GM18907 (cell line): Measurements from ENCODE around the gene TNRC6A.
A peak's percentile ranks its signal among the peaks of the same experiment; 100 is the strongest.
"Not testable (repeated sequence)": the region's sequence is repeated elsewhere in the genome, so short reads cannot be mapped to it uniquely, and the experiment has no call there.

Source experiments
- ATAC-seq: cut with Tn5 transposase; IDR thresholded peaks from one replicate; pipeline ENCODE4 v1.9.1; 2021; ENCODE audit warnings: mild to moderate bottlenecking, moderate library complexity; ENCODE audit not compliant: unreplicated experiment

Gene TNRC6A

DNA sequence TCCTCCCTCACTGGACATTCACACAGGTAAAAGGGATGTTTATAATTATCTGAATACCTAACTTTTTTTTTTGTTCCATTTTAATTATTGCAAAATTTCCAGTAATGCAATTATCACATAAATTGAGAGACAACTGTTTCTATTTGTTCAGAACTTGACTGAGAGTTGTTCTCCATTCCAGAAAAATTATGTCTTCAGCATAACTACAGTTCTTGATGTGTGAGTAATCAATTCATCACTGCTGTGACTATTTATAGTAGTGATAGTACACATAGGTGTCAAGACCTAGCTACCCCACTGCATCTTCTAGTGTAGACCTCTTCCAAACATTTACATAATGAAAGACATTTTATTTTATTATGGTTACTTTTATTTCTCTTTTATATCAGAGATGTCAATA, 5.8 kb upstream of the TNRC6A start:
- no peak for ATAC-seq

DNA sequence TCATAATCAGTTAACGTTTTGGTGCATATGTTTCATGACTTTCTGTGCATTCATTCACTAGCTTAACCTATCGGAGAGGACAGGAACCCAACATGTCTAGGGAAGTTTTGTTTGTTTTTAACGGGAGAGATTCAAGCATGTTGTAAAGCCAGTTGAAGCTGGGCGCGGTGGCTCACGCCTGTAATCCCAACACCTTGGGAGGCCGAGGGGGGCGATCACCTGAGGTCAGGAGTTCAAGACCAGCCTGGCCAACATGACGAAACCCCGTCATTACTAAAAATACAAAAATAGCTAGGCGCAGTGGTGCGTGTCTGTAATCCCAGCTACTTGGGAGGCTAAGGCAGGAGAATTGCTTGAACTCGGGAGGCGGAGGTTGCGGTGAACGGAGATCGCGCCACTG, 1.4 kb upstream of the TNRC6A start:
- ATAC-seq: no peak

- peak; percentile 3 for ATAC-seq
Measured at GRCh38 chr16:24728891-24729242, 584 bp upstream of the TNRC6A start.

DNA sequence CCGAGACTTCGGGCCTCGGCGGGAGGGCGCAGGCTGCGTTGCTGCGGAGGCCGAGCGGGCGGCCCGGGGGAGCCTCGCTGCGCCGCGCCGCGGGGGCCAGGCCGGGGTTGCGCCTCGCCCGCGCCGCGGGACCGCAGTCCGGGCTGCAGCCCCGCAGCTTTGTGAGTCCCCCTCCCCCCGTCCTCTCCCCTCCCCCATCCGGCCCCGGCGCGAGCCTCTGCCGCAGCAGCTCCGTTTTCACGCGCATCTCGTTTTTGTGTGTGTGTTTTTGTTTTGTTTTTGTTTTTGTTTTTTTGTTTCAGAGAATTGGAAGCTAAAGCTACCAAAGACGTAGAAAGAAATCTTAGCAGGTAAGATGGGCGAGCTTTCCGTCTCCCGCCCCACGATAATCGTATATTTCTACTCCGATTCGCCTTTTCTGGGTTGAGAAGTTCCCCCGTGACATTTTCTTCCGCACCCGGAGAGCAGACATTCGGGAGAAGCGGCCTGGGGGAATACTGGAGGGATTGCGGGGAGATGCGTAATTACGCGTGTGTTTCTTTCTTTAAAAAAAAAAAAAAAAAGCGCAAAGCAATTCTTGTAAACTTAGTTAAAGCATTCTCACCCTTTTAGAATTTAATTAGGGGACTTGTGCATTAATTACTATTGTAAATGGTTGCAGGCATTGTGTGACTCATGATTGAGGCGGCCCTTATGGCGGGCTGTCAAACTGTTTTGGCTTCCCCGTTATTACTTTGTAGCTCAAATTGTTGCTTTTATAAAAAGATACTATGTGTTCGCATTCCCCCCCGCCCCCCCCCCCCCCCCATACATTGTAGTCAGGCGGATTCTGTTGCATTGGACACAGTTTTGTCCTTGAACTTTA, 732 bp downstream of the TNRC6A start:
- peak; percentile 38 for ATAC-seq

- ATAC-seq: no peak
Measured at GRCh38 chr16:24730914-24731313, 1.5 kb downstream of the TNRC6A start.

- ATAC-seq: no peak
Measured at GRCh38 chr16:24731722-24732419, 2.4 kb downstream of the TNRC6A start.

DNA sequence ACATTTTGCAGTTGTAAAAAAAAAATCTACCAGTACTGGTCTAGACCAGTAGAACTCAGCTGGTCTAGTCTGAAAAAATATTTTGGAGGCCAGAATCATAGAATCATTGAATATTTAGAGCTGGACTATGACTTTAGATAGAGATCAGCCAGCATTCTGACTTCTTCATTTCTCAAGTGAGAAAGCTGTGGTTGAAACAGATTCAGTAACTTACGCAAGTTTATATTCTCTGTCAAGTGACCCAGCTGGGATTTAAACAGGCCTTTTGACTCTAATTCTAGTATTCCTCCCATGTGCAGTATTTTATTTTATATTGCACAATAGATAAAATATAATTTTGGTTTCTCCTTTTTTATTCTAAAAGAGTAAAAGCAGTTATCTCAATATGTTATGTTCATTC, 4.9 kb downstream of the TNRC6A start:
- ATAC-seq: no peak

DNA sequence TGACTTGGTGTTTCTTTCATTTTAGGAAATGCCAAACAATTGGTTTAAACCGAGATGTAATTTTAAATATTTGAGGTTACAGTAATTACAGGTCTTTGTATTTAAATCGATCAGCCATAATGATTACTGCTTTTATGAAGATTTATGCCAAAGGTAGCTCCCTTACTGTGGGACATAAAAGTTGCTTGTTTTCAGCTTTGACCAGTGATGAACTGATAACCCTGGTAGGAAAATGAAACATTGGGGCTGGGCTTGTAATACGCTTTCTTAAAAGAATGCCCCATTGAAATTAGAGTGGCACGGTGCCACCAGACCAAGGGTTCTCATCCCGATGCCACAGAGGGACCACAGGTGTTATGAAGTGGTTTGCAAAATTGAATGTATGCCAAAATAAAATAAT, 7.3 kb downstream of the TNRC6A start:
- ATAC-seq: no peak

GRCh38 chr16:24737391-24737871, 8.0 kb downstream of the TNRC6A start:
- no peak for ATAC-seq

GRCh38 chr16:24737916-24738594, 8.6 kb downstream of the TNRC6A start:
- no peak for ATAC-seq

DNA sequence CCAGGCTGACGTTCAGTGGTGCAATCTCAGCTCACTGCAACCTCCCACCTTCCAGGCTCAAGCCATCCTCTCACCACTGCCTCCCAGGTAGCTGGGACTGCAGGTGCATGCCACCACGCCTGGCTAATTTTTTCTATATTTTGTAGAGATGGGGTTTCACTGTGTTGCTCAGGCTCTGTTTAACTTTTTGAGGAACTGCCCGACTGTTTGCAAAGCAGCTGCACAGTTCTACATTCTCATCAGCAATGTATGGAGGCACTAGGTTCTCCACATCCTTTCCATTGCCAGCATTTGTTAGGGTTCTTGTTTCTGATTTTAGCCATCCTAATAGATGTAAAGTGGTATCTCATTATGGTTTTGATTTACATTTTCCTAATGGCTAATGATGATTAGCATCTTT, 9.4 kb downstream of the TNRC6A start:
- no peak for ATAC-seq

DNA sequence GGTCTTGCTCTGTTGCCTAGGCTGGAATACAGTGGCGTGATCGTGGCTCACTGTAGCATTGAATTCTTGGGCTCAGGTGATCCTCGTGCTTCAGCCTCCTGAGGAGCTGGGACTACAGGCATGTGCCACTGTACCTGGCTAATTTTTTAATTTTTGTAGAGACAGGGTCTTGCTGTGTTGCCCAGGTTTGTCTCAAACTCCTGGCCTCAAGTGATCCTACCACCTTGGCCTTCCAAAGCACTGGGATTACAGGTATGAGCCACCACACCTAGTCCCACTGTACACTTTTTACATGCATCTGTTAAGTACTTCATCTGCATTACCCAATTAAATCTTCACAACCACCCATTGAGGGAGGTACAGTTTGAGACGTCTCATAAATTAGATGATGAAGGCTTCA, 12.4 kb downstream of the TNRC6A start:
- no peak for ATAC-seq

- not testable (repeated sequence) for ATAC-seq
Measured at GRCh38 chr16:24742610-24743009, 13.2 kb downstream of the TNRC6A start.

- ATAC-seq: no peak
Measured at GRCh38 chr16:24745391-24745790, 15.9 kb downstream of the TNRC6A start.

GRCh38 chr16:24745791-24746190, 16.3 kb downstream of the TNRC6A start:
- no peak for ATAC-seq

DNA sequence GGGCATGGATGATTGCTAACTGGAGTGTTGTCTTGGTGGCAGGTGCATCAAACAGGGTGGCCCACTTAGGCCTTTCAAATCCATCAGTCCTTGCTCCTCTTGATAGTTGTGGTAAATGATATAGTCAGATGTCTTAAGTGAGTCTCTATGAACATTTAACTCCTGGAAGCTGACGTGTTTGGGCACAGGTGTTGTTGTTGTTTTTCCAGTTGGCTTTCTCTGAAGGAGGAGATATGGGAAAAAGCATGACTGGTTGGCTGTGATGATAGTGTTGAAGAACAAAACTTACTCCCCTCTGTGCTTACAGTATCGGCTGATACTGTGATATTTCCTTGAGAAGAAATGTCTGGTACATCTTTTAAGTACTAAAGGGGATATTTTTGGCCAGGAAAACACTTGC, 18.0 kb downstream of the TNRC6A start:
- no peak for ATAC-seq

GRCh38 chr16:24748242-24748641, 18.8 kb downstream of the TNRC6A start:
- no peak for ATAC-seq

DNA sequence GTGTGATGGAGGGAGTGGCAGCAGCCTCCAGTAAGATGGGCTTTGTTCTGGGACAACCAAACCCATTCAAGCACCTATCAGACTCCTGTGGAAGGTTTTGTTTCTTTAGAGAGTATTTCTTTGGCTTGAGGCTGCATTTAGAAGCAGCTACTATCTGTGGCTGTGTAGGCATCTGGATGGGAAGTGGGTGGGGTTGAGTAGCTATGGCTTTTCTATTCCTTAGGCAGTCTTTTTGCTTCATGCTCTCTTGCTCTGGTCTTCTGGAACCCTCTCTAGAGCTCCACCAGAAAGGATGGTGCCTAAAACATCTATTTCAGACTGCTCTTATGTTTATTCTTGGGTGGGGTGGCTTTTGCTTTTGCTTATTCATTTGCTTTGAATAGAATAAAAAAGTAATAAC, 19.9 kb downstream of the TNRC6A start:
- ATAC-seq: no peak

- not testable (repeated sequence) for ATAC-seq
Measured at GRCh38 chr16:24749872-24750271, 20.4 kb downstream of the TNRC6A start.

DNA sequence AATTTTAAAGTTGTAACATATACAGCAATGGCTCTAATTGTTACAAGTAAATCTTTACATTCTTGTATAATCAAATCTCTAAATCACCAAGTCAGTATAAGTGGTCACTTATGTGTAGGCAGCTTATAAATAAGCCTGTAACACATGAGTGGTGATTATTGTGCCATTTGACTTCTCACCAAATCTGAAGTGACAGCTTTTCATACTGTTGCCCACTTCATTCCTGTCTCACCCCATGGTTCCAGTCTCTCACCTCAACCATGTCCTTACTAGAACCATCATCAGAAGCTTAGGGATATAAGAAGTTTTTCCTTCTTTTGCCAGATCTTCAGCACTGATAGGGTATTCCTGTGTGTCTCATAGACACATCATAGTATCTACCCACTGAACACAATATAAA, 23.5 kb downstream of the TNRC6A start:
- no peak for ATAC-seq

DNA sequence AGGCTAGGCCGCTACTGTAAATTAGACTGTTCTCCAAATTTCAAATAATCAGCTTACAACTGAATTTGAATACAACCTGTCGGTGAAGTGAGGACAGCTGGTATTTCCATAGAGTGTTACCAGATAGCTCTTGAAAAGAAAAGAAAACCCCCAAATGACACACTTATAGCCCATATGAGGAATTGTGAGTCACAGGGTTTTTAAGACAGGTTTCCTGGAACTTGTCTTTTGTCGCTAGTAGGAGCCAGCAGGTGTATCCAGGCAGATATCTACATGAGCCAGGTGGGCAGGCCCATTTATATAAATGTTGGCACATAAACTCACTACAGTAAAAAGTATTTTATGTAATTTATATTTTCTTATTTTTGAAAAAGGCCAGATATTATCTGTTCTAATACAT, 24.0 kb downstream of the TNRC6A start:
- ATAC-seq: no peak

- ATAC-seq: no peak
Measured at GRCh38 chr16:24754543-24754942, 25.1 kb downstream of the TNRC6A start.
